Measurements from ENCODE around the gene STK33. TPM values are rescaled to one million over a fixed set of nuclear protein-coding genes. Genes with fewer than 3 reads are reported as not detected.

The STK33 gene
- total RNA-seq, 1 experiment from 2014 or later, result 19.5 TPM

- Histone ChIP-seq H3K79me2 (ENCODE audit: insufficient read depth, low read length) (no peaks in the 10 kb centered on the region), H3K4me2 (ENCODE audit: insufficient read depth, insufficient read length, low read length) (no peak overlapping the region), H3K27me3 (ENCODE audit: insufficient read depth, low read length) (no peaks in the 10 kb centered on the region), H2BK20ac (ENCODE audit: low read depth, low read length, poor library complexity, severe bottlenecking) (no peak overlapping the region), H4K91ac (ENCODE audit: insufficient read length, low read depth, low read length) (no peak overlapping the region), H3K4me1 (ENCODE audit: insufficient read depth, low read length) (no peaks in the 10 kb centered on the region), H3K14ac (ENCODE audit: insufficient read depth, low read length) (no peak overlapping the region), H3K79me1 (ENCODE audit: insufficient read depth, low read depth, low read length, poor library complexity, severe bottlenecking) (no peaks in the 10 kb centered on the region), H2AFZ (ENCODE audit: low read length) (no peak overlapping the region), H2AK5ac (ENCODE audit: insufficient read length, low read length) (no peak overlapping the region), H4K8ac (replicated peaks; ENCODE audit: insufficient read length, low read depth, low read length) (no peak overlapping the region), H2BK12ac (ENCODE audit: insufficient read length, low read depth, low read length) (no peak overlapping the region), H4K5ac (ENCODE audit: insufficient read length, low read depth, low read length) (no peak overlapping the region), H4K20me1 (ENCODE audit: control insufficient read depth, insufficient read depth, insufficient read length) (no peaks in the 10 kb centered on the region), H3K18ac (ENCODE audit: insufficient read length, low read depth, low read length) (no peak overlapping the region), H3K4ac (ENCODE audit: low read depth, low read length) (no peak overlapping the region), H3T11ph (ENCODE audit: low read length) (no peak overlapping the region), H3K27ac (ENCODE audit: insufficient read length, low read depth, low read length) (no peak overlapping the region), H3K9ac (ENCODE audit: extremely low read depth, insufficient read length, low read length) (no peak overlapping the region), H3K56ac (ENCODE audit: insufficient read length, low read depth, low read length) (no peak overlapping the region), H3K23me2 (ENCODE audit: insufficient read length, low read depth, low read length, poor library complexity, severe bottlenecking) (no peaks in the 10 kb centered on the region), H2BK5ac (ENCODE audit: insufficient read length, low read length) (no peak overlapping the region), H2BK120ac (ENCODE audit: low read depth, low read length, poor library complexity, severe bottlenecking) (no peak overlapping the region), H3K9me3 (ENCODE audit: control insufficient read depth, low read depth, low read length) (no peaks in the 10 kb centered on the region), H3K23ac (ENCODE audit: insufficient read length, low read depth, low read length) (no peak overlapping the region), H2BK15ac (ENCODE audit: low read depth, low read length) (no peak overlapping the region)
- Mint-ChIP-seq H3K36me3 (ENCODE audit: insufficient read depth in 1 of 3, low read depth in 3 of 3) (no peaks in the 10 kb centered on the region), H3K4me3 (no peak overlapping the region), H3K27me3 (ENCODE audit: low read depth) (no peaks in the 10 kb centered on the region; the same call in none of the 2 replicates), H3K4me1 (peaks cover 12 to 37% of the 10 kb centered on the region in 2 experiments), H3K27ac (no peak overlapping the region; a peak in 2 of 7 replicates), H3K9me3 (peaks cover 0 to 1% of the 10 kb centered on the region in 2 experiments; a peak in 1 of 5 replicates)
- no peak for TF ChIP-seq CTCF (conservative IDR thresholded peaks at IDR 0.05)
- peak; percentile 53 for DNase-seq
- no CpG with 5 or more reads among the region's 13 CpGs for WGBS (ENCODE audit: extremely low coverage, insufficient read length, low lambda C conversion rate)
Measured at GRCh38 chr11:8357891-8358566, 236.0 kb downstream of the STK33 start.

All from H9 (cell line).